Thyroid gland (tissue), 4 donors: Measurements from ENCODE around the gene PLSCR5.

Experiments used
- POLR2A ChIP-seq, 2 donors: fragments of 450-650 bp; IDR thresholded peaks; one replicate each; pipeline ENCODE4 v1.6.1; 2017; ENCODE audit warnings: antibody characterized with exemption in 2 of 2, mild to moderate bottlenecking in 2 of 2, moderate library complexity in 1 of 2
- TF ChIP-seq, protein P1 (sequence below), 6 experiments: fragments of 200-600 bp in 3 of 6; fragments of 450-650 bp in 3 of 6; sonication (generic) in 3 of 6; IDR thresholded peaks; one replicate each; pipeline ENCODE4 v1.5.1; 2016 to 2019; ENCODE audit warnings: antibody characterized with exemption in 6 of 6, mild to moderate bottlenecking in 2 of 6, inconsistent platforms in 1 of 6, moderate library complexity in 1 of 6

DNA sequence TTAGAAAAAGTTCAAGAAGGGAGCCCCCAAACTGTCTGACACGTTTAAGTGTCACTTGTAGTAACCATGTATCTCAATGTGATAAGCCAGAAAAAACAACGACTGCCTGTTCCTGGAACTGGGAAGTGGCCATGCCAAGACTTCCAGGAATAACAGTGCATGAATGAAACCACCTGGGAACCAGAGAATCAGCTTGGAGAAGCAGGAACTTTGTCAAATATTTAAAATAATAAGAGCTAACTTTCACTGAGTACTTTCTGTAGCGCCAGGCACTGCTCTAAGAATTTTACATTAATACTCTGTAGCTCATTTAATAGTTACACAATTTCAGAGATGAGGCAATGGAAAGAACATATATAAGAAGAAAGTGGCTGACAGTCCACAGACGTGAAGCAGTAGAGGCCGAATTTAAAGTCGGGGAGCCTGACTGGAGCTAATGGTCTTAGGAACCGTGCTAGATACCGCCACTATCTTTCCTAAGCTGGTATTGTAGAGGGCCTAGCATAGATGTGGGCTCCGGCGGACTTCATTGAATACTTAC is 61.6 kb downstream of the PLSCR5 start:
- TF ChIP-seq POLR2A (IDR thresholded peaks at IDR 0.05), result no peak
- TF ChIP-seq, protein P1, sequence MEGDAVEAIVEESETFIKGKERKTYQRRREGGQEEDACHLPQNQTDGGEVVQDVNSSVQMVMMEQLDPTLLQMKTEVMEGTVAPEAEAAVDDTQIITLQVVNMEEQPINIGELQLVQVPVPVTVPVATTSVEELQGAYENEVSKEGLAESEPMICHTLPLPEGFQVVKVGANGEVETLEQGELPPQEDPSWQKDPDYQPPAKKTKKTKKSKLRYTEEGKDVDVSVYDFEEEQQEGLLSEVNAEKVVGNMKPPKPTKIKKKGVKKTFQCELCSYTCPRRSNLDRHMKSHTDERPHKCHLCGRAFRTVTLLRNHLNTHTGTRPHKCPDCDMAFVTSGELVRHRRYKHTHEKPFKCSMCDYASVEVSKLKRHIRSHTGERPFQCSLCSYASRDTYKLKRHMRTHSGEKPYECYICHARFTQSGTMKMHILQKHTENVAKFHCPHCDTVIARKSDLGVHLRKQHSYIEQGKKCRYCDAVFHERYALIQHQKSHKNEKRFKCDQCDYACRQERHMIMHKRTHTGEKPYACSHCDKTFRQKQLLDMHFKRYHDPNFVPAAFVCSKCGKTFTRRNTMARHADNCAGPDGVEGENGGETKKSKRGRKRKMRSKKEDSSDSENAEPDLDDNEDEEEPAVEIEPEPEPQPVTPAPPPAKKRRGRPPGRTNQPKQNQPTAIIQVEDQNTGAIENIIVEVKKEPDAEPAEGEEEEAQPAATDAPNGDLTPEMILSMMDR (IDR thresholded peaks at IDR 0.05), result no peak
